GM12892 (cell line): ENCODE measurements around the gene MVB12B.

Experiments
- POLR2A ChIP-seq: IDR thresholded peaks from 2 replicates; pipeline ENCODE4 v1.6.1; 2011; ENCODE audit warnings: low read depth, low read length, control low read depth
- POLR2AphosphoS5 ChIP-seq: IDR thresholded peaks from 2 replicates; pipeline ENCODE4 v1.6.1; 2011; ENCODE audit warnings: low read depth, low read length, control low read depth

GRCh38 chr9:126306071-126306647 lies 20.5 kb upstream of the MVB12B start:
- TF ChIP-seq POLR2A (no peak), POLR2AphosphoS5 (no peak)
